H9 (cell line): ENCODE measurements around the gene SH3RF3. TPM values are rescaled to one million over a fixed set of nuclear protein-coding genes. Genes with fewer than 3 reads are reported as not detected.

ENCODE experiments used
- DNase-seq: peaks from one replicate; pipeline ENCODE4 v3.0.0-alpha.2; 2017
- H2AFZ ChIP-seq: one replicate; pipeline ENCODE4 v1.6.1; 2013; ENCODE audit warnings: mild to moderate bottlenecking, low read length, control low read depth, moderate library complexity
- H2AK5ac ChIP-seq: 2 replicates; pipeline ENCODE4 v1.6.1; 2013; ENCODE audit warnings: low read length, control low read depth, mixed read lengths; ENCODE audit not compliant: insufficient read length
- H2BK120ac ChIP-seq: one replicate; pipeline ENCODE4 v1.6.1; 2013; ENCODE audit warnings: low read depth, mild to moderate bottlenecking, low read length, control low read depth, inconsistent platforms; ENCODE audit not compliant: poor library complexity, severe bottlenecking
- H2BK12ac ChIP-seq: 2 replicates; pipeline ENCODE4 v1.6.1; 2013; ENCODE audit warnings: low read length, control low read depth, mixed read lengths, low read depth; ENCODE audit not compliant: insufficient read length
- H2BK15ac ChIP-seq: 2 replicates; pipeline ENCODE4 v1.6.1; 2013; ENCODE audit warnings: low read depth, low read length, control low read depth
- H2BK20ac ChIP-seq: one replicate; pipeline ENCODE4 v1.6.1; 2013; ENCODE audit warnings: low read depth, mild to moderate bottlenecking, low read length, control low read depth, inconsistent platforms; ENCODE audit not compliant: poor library complexity, severe bottlenecking
- H2BK5ac ChIP-seq: 2 replicates; pipeline ENCODE4 v1.6.1; 2013; ENCODE audit warnings: low read length, control low read depth, mixed read lengths; ENCODE audit not compliant: insufficient read length
- H3K14ac ChIP-seq: 2 replicates; pipeline ENCODE4 v1.6.1; 2013; ENCODE audit warnings: low read length, control low read depth; ENCODE audit not compliant: insufficient read depth
- H3K18ac ChIP-seq: 2 replicates; pipeline ENCODE4 v1.6.1; 2013; ENCODE audit warnings: low read depth, mild to moderate bottlenecking, mixed read lengths, low read length, control low read depth; ENCODE audit not compliant: insufficient read length
- H3K23ac ChIP-seq: 2 replicates; pipeline ENCODE4 v1.6.1; 2013; ENCODE audit warnings: low read length, control low read depth, mixed read lengths, low read depth; ENCODE audit not compliant: insufficient read length
- H3K23me2 ChIP-seq: 2 replicates; pipeline ENCODE4 v1.6.1; 2013; ENCODE audit warnings: low read depth, mild to moderate bottlenecking, mixed read lengths, low read length, control low read depth; ENCODE audit not compliant: insufficient read length, poor library complexity, severe bottlenecking
- H3K27ac ChIP-seq: 2 replicates; pipeline ENCODE4 v1.5.1; 2013; ENCODE audit warnings: low read length, control low read depth, mixed read lengths, low read depth; ENCODE audit not compliant: insufficient read length
- H3K27me3 ChIP-seq: 2 replicates; pipeline ENCODE4 v1.6.1; 2013; ENCODE audit warnings: low read length, control low read depth, inconsistent platforms; ENCODE audit not compliant: insufficient read depth
- H3K4ac ChIP-seq: 2 replicates; pipeline ENCODE4 v1.6.1; 2013; ENCODE audit warnings: low read depth, mild to moderate bottlenecking, control low read depth, inconsistent platforms, low read length, moderate library complexity
- H3K4me1 ChIP-seq: 2 replicates; pipeline ENCODE4 v1.6.1; 2013; ENCODE audit warnings: low read length, control low read depth, inconsistent platforms; ENCODE audit not compliant: insufficient read depth
- H3K4me2 ChIP-seq: 2 replicates; pipeline ENCODE4 v1.6.1; 2013; ENCODE audit warnings: low read length, control low read depth, mixed read lengths; ENCODE audit not compliant: insufficient read length, insufficient read depth
- H3K56ac ChIP-seq: 2 replicates; pipeline ENCODE4 v1.6.1; 2013; ENCODE audit warnings: low read depth, mild to moderate bottlenecking, mixed read lengths, low read length, control low read depth; ENCODE audit not compliant: insufficient read length
- H3K79me1 ChIP-seq: 2 replicates; pipeline ENCODE4 v1.6.1; 2013; ENCODE audit warnings: low read depth, mild to moderate bottlenecking, moderate library complexity, low read length, control low read depth, inconsistent platforms; ENCODE audit not compliant: insufficient read depth, poor library complexity, severe bottlenecking
- H3K79me2 ChIP-seq: 2 replicates; pipeline ENCODE4 v1.6.1; 2013; ENCODE audit warnings: low read length, control low read depth, inconsistent platforms; ENCODE audit not compliant: insufficient read depth
- H3K9ac ChIP-seq: 2 replicates; pipeline ENCODE4 v1.6.1; 2013; ENCODE audit warnings: low read length, control low read depth, mixed read lengths; ENCODE audit not compliant: insufficient read length; ENCODE audit errors: extremely low read depth
- H3K9me3 ChIP-seq: one replicate; pipeline ENCODE4 v1.6.1; 2013; ENCODE audit warnings: low read depth, low read length, inconsistent platforms; ENCODE audit not compliant: control insufficient read depth
- H3T11ph ChIP-seq: one replicate; pipeline ENCODE4 v1.6.1; 2013; ENCODE audit warnings: mild to moderate bottlenecking, low read length, control low read depth, inconsistent platforms
- H4K20me1 ChIP-seq: one replicate; pipeline ENCODE4 v1.6.1; 2013; ENCODE audit not compliant: control insufficient read depth, insufficient read length, insufficient read depth
- H4K5ac ChIP-seq: 2 replicates; pipeline ENCODE4 v1.6.1; 2013; ENCODE audit warnings: low read depth, mild to moderate bottlenecking, mixed read lengths, low read length, control low read depth; ENCODE audit not compliant: insufficient read length
- H4K8ac ChIP-seq: replicated peaks from 2 replicates; pipeline ENCODE4 v1.6.1; 2013; ENCODE audit warnings: low read length, control low read depth, mixed read lengths, low read depth; ENCODE audit not compliant: insufficient read length
- H4K91ac ChIP-seq: 2 replicates; pipeline ENCODE4 v1.6.1; 2013; ENCODE audit warnings: low read depth, mild to moderate bottlenecking, moderate library complexity, mixed read lengths, low read length, control low read depth; ENCODE audit not compliant: insufficient read length
- H3K27ac Mint-ChIP-seq, 3 experiments: 2 replicates in 2 of 3; 3 replicates in 1 of 3; pipeline ENCODE4 v1.8.0; 2020 to 2021; ENCODE audit warnings: mixed read lengths in 3 of 3, mild to moderate bottlenecking in 1 of 3, moderate library complexity in 1 of 3
- H3K27me3 Mint-ChIP-seq: 2 replicates; pipeline ENCODE4 v1.8.0; 2021; ENCODE audit warnings: low read depth, mild to moderate bottlenecking, moderate library complexity, mixed read lengths
- H3K36me3 Mint-ChIP-seq, 3 experiments: 2 replicates in 2 of 3; 3 replicates in 1 of 3; pipeline ENCODE4 v1.8.0; 2020 to 2021; ENCODE audit warnings: low read depth in 3 of 3, mixed read lengths in 3 of 3; ENCODE audit not compliant: insufficient read depth in 1 of 3
- H3K4me1 Mint-ChIP-seq, 2 experiments: 2 replicates each; pipeline ENCODE4 v1.8.0; 2020; ENCODE audit warnings: mixed read lengths in 2 of 2
- H3K4me3 Mint-ChIP-seq, 2 experiments: 2 replicates in 1 of 2; 3 replicates in 1 of 2; pipeline ENCODE4 v1.8.0; 2020 to 2021; ENCODE audit warnings: mild to moderate bottlenecking in 2 of 2, mixed read lengths in 2 of 2, moderate library complexity in 1 of 2
- H3K9me3 Mint-ChIP-seq, 2 experiments: 2 replicates in 1 of 2; 3 replicates in 1 of 2; pipeline ENCODE4 v1.8.0; 2020; ENCODE audit warnings: mild to moderate bottlenecking in 2 of 2, mixed read lengths in 2 of 2, moderate library complexity in 1 of 2
- CTCF ChIP-seq: fragments of 200-600 bp; sonication (generic); conservative IDR thresholded peaks from 3 replicates; pipeline ENCODE4 v1.8.0; 2021; ENCODE audit warnings: antibody characterized with exemption, mild to moderate bottlenecking
- WGBS: extraction: QIAGEN DNeasy Blood & Tissue Kit; methylation state at CpG from one replicate; pipeline ENCODE4 v1.1.7; 2013; ENCODE audit warnings: missing lambda C conversion rate, low lambda C conversion rate, mixed read lengths; ENCODE audit not compliant: insufficient read length; ENCODE audit errors: extremely low coverage; 5-methylcytosine and 5-hydroxymethylcytosine counted together
- total RNA-seq: library from RNA; stranded (reverse); gene quantifications from 2 replicates; pipeline ENCODE4 v1.2.1, GENCODE V29; 2021

SH3RF3 gene
- total RNA-seq, 1 experiment from 2014 or later = 0.46 TPM

GRCh38 chr2:109199790-109200189, 70.8 kb downstream of the SH3RF3 start:
- no peak overlapping the region for H2AFZ ChIP-seq
- no peaks in the 10 kb centered on the region for H3K79me1 ChIP-seq
- no peaks in the 10 kb centered on the region for H3K79me2 ChIP-seq
- WGBS = no CpG with 5 or more reads among the region's 4 CpGs
- no peak overlapping the region for H2BK5ac ChIP-seq
- no peak overlapping the region for H4K5ac ChIP-seq
- no peaks in the 10 kb centered on the region for H4K20me1 ChIP-seq
- Mint-ChIP-seq H3K9me3 (peaks cover 0 to 4% of the 10 kb centered on the region in 2 experiments; a peak in 1 of 5 replicates), H3K4me1 (peaks cover 4% of the 10 kb centered on the region in 2 experiments), H3K36me3 (no peaks in the 10 kb centered on the region), H3K27ac (no peak overlapping the region), H3K4me3 (no peak overlapping the region), H3K27me3 (no peaks in the 10 kb centered on the region; the same call in 1 of the 2 replicates)
- no peaks in the 10 kb centered on the region for H3K4me1 ChIP-seq
- no peak overlapping the region for H3K14ac ChIP-seq
- no peak overlapping the region for H3K23ac ChIP-seq
- no peaks in the 10 kb centered on the region for H3K23me2 ChIP-seq
- no peak overlapping the region for H3K9ac ChIP-seq
- no peaks in the 10 kb centered on the region for H3K27me3 ChIP-seq
- no peaks in the 10 kb centered on the region for H3K9me3 ChIP-seq
- no peak overlapping the region for H2BK12ac ChIP-seq
- H3T11ph ChIP-seq = no peak overlapping the region
- H4K8ac ChIP-seq = no peak overlapping the region
- H3K4me2 ChIP-seq = no peak overlapping the region
- H2AK5ac ChIP-seq = no peak overlapping the region
- no peak overlapping the region for H3K56ac ChIP-seq
- no peak overlapping the region for H2BK20ac ChIP-seq
- H3K4ac ChIP-seq = no peak overlapping the region
- H3K18ac ChIP-seq = no peak overlapping the region
- DNase-seq = no peak
- H3K27ac ChIP-seq = no peak overlapping the region
- H2BK15ac ChIP-seq = no peak overlapping the region
- H2BK120ac ChIP-seq = no peak overlapping the region
- TF ChIP-seq CTCF = no peak
- no peak overlapping the region for H4K91ac ChIP-seq
